ENCODE data around the gene CLDND2.
A peak's percentile ranks its signal among the peaks of the same experiment; 100 is the strongest.

- TF ChIP-seq CTCF (conservative IDR thresholded peaks at IDR 0.05; ENCODE audit: low read depth in 2 of 2) (0 out of 4 replicates have a peak, but pooled peaks of 1 of the 2 experiments have one; percentile 14), REST (IDR thresholded peaks at IDR 0.05; ENCODE audit: unreplicated experiment) (no peak)
These were observed 29.5 kb downstream of the CLDND2 start for GRCh38 chr19:51339313-51339686.

Measured in GM23338 (cell line).